ENCODE data around the gene ADCY9.

ADCY9 gene

GRCh38 chr16:4123616-4124300 lies 7.5 kb upstream of the ADCY9 start:
- no peak for DNase-seq (ENCODE audit: low read depth in 2 of 2)

DNA sequence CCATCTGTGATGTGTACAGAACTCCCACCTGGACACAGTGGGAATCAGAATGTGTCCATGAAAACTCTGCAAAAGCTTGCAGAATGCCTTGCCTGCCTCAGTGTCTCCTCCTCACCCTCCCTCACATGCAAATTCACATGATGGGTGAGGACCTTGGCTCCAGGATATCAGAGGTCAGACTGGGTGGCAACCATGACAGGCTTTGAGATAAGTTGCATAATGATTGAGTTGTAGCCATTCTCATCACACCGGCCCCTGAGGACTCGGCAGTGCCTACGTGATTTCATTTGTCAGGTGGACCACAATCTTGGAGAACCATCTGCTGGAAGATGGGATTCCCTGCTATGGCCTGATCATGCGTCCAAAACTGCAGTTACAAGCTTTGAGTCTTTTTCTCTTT lies 3.9 kb upstream of the ADCY9 start:
- DNase-seq (ENCODE audit: low read depth in 2 of 2), result no peak

DNA sequence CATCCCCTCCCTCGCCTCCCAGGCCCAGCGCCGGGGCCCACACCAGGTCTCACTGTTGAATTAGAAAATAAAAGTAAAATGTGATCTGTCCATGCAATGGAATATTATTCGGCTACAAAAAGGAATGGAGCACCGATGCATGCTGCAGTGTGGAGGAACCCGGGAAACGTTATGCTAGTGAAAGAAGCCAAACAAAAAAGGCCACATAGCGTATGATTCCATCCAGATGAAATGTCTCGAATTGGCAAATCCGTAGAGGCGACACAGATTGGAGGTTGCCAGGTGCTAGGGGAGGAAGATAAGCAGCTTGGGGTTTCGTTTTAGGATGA lies 972 bp upstream of the ADCY9 start:
- DNase-seq (ENCODE audit: low read depth in 2 of 2), result no peak

DNA sequence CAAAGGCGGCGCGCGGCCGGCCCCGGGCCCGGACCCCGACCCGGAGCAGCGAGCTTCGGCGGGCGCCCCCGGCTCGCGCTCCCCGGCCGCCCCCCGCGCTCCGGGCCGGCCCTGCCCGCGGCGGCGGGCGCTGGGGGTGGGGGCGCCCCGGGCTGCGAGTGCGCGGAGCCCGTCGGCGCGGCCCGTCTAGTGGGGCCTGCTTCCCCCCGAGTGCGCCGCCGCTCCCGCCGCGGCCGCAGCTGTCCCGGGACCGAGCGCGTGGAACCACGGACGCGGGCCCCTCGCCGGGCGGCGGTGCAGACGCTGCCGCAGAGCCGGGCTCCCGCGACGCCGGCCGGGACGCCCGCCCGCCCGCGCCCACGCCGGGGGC lies 308 bp downstream of the ADCY9 start:
- DNase-seq (ENCODE audit: low read depth in 2 of 2), result no peak

- peak; percentile 19 to 36 for DNase-seq (ENCODE audit: low read depth in 2 of 2)
Observed at GRCh38 chr16:4115209-4115948, 863 bp downstream of the ADCY9 start.

GRCh38 chr16:4114257-4115208 lies 1.7 kb downstream of the ADCY9 start:
- DNase-seq (ENCODE audit: low read depth in 2 of 2), result no peak

DNA sequence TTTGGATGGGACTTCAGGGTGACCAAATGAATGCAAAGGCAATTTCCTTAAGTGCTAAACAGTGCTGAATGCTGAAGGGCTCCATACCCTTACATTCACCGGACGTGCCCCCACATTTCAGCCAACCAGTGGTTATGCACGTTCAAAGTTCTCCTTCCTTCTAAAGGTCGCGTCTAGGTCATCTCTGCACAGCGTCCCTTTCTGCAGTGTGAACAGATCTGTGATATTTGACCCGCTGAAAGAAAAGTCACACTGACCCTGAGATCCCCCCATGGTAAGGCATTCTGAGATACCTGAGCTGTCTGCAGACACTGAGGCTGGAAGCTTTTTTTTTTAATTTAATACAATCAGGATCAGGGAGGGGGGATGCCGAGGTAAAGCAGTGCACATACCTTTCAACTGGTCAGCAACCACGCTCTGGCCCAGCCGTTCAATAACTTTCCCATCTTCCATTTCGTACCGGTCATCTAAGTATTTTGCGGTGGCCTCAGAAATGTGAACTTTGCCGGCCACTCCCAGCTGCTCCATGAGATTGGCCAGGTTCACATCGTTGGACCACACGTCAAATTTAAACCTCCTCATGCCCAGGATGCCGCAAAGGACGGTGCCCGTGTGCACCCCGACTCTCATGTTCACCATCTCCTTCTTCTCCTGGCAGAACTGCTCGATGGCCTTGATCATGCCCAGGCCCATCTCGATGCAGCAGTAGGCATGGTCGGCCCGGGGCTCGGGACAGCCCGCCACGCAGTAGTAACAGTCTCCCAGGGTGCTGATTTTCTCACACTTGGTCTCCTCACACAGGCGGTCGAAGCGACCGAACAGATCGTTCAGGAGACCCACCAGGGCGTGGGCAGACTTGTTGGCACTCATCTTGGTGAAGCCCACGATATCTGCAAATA lies 2.6 kb downstream of the ADCY9 start:
- DNase-seq (ENCODE audit: low read depth in 2 of 2), result no peak

DNA sequence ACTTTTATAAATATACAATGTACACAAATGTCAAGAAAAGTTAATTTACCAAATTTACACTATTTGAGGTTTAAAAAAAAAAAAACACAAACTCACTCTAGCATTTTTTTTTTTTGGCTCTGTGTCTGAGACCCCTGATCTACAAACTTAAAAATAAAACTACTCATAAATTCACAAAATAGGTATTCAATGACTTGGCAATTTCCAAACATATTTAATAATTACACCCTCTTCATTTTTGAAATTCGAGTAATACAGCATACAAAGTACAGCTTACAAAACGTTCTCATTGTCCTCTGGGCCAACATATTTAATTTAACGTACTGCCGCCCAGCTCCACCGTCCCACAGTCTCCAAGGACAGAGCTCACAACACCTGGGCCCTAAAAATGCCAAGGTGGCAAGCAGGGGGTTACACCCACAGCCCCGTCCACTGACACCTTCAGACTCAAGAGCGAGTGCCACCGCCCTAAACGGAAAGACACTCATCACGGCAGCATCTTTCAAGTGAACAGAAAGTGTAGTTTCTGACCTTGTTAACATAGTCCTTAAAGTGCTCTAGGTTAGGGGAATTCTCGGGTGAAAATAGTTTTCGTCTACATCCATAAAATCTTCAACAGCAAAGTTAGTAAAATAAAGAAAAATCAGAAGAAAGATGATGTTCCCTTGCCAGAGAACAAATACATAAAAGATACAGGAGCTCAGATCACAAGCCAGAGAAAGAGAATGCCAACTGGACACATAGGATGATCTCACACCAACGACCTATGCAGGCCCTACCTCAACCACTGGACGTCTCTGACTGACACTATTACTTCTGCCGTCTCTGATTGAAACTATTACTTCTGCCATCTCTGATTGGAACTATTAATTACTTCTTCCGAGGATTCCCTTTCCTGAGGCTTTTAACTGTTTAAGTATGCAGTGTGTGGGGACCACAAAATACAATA lies 4.2 kb downstream of the ADCY9 start:
- DNase-seq (ENCODE audit: low read depth in 2 of 2), result no peak

GRCh38 chr16:4110680-4111079 lies 5.6 kb downstream of the ADCY9 start:
- no peak for DNase-seq (ENCODE audit: low read depth in 2 of 2)

DNA sequence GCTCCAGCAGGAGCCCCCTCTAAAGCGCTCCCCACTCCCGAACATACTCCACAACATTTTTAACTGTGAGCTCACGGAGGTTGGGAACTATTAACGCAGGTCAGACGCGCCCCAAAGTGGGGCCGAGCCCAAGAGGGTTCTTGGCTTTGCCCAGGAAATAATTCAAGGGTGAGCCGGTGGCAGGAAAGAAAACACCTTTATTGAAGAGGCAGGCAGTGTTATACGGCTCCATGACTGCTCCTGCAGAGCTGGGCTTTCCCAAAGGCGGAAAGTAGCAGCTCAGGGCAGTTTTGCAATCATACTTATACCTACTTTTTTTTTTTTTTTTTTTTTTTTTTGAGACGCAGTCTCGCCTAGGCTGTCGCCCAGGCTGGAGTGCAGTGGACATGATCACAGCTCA lies 6.2 kb downstream of the ADCY9 start:
- no peak for DNase-seq (ENCODE audit: low read depth in 2 of 2)

GRCh38 chr16:4109250-4109736 lies 6.9 kb downstream of the ADCY9 start:
- no peak for DNase-seq (ENCODE audit: low read depth in 2 of 2)

GRCh38 chr16:4106516-4106915 lies 9.7 kb downstream of the ADCY9 start:
- DNase-seq (ENCODE audit: low read depth in 2 of 2), result no peak

DNA sequence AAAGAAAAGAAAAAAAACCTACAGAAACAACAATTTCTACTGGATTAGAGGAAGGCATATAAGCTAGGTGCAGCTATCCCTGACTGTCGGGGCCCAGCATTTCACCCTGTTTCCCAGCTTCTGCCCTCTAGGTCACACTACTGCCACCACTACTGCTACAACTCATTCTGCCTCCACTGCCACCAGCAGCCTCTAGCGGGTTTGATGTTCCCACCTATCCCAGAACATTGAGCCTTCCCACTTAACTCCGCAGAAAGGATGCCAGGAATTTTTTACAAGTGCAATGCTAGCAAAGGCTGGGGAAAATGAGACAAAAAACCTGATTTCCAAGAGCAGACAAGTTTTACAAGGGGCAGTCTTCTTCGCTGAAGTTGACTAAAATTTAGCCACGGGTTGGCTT lies 10.4 kb downstream of the ADCY9 start:
- no peak for DNase-seq (ENCODE audit: low read depth in 2 of 2)

DNA sequence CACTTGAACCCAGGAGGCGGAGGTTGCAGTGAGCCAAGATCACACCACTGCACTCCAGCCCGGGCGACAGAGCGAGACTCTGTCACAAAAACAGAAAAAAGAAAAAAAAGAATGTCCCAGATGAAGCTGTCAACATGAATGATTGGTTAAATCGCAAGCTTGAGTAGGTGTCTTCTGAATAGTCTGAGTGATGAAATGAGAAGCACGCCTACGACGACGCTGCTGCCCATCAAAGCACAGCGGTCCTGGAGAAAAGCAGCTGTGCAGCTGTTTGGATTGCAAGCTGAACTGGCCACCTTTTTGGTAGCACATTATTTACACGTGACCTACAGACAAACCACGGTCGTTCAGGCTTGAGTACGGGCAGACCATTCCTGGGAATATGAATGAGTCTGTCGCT lies 12.5 kb downstream of the ADCY9 start:
- no peak for DNase-seq (ENCODE audit: low read depth in 2 of 2)

- no peak for DNase-seq (ENCODE audit: low read depth in 2 of 2)
Observed at GRCh38 chr16:4101421-4102219, 14.6 kb downstream of the ADCY9 start.

GRCh38 chr16:4098501-4098900 lies 17.7 kb downstream of the ADCY9 start:
- DNase-seq (ENCODE audit: low read depth in 2 of 2), result no peak

DNA sequence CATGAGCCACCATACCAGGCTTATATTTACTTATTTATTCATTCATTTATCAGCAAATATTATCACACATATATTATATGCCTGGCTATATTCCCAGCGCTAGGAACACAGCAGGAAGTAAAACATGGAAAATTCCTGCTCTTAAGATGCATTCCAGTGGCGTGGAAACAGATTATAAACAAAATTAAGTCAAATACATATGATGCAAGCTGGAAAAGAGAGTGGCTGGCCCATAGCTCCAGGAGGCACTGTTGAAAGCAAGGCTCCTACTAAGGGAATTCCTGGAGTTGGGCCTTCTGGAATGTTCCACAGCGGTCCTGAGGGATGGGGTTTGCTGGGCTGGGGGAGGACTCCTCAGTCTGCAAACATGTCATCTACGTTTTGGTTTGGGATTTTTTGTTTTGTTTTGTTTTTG lies 18.4 kb downstream of the ADCY9 start:
- no peak for DNase-seq (ENCODE audit: low read depth in 2 of 2)

DNA sequence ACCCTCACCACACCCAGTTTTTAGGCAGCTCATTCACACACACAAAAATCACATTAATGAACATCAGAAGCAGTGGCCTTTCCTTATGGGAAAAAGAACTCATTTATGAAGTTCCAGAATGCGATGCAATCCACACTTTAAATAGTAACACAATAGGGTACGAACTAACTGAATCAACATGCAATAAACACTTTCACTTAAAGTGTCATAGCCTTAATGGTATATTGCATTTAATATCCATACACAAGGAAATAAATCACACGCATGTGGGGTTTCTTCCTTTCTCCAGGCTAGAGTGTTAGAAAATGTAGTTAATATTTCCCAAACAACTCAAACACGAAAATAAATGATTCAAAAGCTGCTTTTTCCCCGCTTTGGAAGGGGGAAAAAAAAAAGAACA lies 19.7 kb downstream of the ADCY9 start:
- no peak for DNase-seq (ENCODE audit: low read depth in 2 of 2)

DNA sequence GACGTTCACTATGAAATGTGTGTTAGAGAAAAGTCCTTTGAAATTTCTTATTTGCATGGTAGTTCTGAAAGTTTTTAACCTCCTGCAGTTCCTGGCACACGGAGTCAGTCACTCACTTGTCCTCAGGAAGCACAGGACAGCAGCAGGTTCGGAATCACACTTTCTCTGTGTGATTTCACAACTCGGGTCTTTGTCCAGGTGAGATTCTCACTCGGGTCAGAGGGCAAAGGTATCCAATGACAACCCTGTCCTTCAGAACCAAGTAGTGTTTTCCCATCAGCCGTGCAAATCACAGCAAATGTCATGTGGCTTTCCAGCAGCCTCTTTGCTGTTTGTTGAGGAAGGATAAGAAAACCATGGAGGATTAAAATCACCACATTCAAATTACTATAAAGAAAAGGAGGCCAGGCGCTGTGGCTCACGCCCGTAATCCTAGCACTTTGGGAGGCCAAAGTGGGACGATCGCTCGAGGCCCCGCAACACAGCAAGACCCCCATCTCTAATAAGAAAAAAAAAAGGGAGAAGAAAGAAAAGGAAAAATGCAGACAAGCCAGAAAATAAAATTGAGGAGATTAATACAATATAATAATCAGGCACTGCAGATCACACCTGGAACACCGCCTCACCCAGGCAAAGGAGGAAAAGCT lies 22.0 kb downstream of the ADCY9 start:
- no peak for DNase-seq (ENCODE audit: low read depth in 2 of 2)

Data from stimulated activated CD4-positive, alpha-beta T cell treated with anti-CD3 and anti-CD28 coated beads, Interleukin-12 subunit alpha, Interleukin-12 subunit beta, amount 100 ng/mL, for 24 hours (primary cell).